IPS-NIHi11 (cell line): Measurements from ENCODE around the gene NLN.
"Not testable (repeated sequence)": the region's sequence is repeated elsewhere in the genome, so short reads cannot be mapped to it uniquely, and the experiment has no call there.

Source experiments
- DNase-seq: peaks from one replicate; pipeline ENCODE4 v3.0.0; 2012; ENCODE audit warnings: mixed read lengths, low spot score

Gene NLN

GRCh38 chr5:65721720-65722574 is at the start of gene NLN, which contains the start of gene SGTB:
NLN (plus strand) TSS chr5:65722205; CDS start chr5:65722374, 169 bp downstream.
SGTB (minus strand) TSS chr5:65722109; CDS start chr5:65720807, 1,302 bp downstream.
- DNase-seq, result peak; percentile 97

DNA sequence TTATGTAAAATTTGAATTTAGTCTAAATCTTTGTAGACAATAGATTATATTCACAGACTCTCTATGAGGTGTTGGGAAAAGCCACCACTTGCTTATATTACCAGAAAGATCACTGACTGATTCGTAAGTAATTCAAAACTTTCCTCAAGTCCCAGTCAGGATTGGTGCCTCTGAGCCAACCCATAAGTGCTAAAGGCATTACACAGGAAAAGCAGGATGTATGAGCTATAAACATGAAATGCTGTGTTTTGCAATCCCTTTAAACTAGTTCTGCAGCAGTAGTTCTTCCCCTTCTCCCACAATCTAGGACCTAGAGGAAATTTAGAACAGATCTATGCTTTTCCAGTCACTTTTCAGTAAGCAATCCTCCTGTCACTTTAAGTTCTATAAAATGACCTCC is 49.2 kb upstream of the NLN start:
- DNase-seq, result no peak

GRCh38 chr5:65674749-65675148 is 47.3 kb upstream of the NLN start:
- no peak for DNase-seq

GRCh38 chr5:65676056-65676455 is 45.9 kb upstream of the NLN start:
- DNase-seq, result not testable (repeated sequence)

GRCh38 chr5:65682148-65682547 is 39.9 kb upstream of the NLN start:
- DNase-seq, result no peak

GRCh38 chr5:65693121-65693520 is 28.9 kb upstream of the NLN start:
- DNase-seq, result no peak

DNA sequence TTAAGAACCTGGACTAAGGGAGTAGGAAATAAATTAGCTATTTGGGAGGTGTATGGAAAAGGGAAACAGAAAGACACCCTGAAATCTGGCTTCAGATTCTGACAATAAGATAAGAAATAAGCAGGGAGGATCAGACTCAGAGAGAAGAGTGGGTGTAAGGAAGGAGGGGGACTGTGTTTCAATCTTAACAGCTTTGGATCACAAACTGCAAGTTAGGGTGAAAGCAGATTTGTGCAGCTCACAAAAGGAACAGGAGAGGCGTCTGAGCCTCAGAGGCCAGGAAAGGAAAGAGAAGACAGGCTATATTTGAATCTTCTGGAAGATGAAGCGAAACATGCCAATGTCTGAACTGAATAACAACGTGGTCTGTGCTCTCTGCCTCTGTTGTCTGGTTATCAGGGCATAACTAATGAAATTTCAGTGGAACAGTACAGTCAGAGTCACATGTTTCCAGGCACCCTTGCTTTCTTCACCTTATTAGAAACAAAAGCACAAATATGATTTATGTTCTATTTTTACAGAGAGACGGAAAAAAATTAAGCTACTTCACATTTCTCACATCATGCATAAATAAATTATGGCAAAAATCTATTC is 26.7 kb upstream of the NLN start:
- no peak for DNase-seq

DNA sequence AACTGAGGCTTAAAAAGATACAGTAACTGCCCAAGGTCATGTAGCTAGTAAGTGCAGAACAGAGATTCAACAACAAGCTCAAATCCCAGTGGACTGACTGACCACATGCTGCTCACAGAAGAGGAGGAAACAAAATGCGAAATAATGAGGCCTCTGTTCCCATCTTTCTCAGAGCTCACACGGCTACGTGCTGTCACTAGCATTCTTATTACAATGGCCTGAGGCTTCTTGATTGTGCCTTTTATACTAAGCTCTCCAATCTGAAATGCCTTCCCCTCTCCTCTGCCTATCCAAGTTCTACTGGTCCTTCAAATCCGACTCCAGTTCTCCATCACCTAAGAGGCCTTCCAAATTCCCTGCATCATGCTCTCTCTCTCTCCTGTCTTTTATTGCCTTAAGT is 26.1 kb upstream of the NLN start:
- no peak for DNase-seq

GRCh38 chr5:65696892-65697291 is 25.1 kb upstream of the NLN start:
- DNase-seq, result no peak

- no peak for DNase-seq
Observed at GRCh38 chr5:65699338-65699737, 22.7 kb upstream of the NLN start.

DNA sequence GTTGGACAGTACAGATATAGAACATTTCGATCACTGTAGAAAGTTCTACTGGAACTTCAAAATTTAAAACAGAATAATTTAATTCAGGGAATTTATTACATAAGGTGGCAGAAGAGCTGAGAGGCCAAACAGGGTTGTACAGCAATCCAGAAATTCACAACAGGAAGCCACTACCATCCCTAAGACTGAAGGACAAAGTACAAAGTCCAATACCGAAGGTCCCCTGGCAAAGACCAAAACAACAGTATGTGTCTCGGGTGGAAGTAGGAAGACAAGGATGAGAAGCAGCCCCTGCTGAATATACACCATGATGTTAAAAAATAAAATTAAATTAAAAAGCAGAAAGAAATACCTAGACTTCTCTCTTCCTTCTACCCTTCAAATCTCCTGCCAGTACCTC is 20.0 kb upstream of the NLN start:
- DNase-seq, result no peak

- no peak for DNase-seq
Observed at GRCh38 chr5:65704621-65705239, 17.3 kb upstream of the NLN start.

DNA sequence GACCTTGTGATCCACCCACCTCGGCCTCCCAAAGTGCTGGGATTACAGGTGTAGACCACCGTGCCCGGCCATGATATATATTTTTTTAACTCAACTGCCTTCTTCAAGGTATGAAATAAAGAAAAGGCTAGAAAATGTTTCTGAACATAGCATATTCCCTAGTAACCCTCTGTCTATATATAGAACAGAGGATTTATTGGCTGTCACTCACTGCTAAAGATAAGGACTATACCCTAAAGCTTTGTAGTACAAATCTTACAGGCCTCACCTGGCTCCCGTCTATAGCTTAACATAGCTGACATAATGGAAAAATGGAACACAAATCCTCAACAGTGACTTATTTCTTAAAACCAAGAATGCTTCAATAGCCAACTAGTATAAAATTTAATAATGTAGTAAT is 14.3 kb upstream of the NLN start:
- no peak for DNase-seq

DNA sequence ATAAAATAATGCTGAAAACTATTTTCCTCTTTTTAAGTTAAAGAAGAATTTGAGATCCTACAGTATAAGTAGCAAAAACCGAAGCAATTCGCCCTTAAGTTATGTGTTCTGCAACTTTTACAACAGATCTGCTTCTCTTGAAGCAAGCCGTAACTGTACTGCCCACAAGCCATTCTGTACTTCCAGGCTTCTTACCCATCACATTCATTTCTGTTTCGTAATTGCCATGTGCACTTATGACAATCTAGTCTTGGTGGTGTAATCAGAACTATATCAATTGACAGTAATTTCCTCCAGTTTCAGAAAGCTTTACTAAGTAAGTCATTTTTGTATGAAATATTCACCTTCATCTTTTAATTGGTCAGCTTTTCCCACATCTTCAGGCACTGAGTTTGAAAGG is 13.9 kb upstream of the NLN start:
- DNase-seq, result no peak

DNA sequence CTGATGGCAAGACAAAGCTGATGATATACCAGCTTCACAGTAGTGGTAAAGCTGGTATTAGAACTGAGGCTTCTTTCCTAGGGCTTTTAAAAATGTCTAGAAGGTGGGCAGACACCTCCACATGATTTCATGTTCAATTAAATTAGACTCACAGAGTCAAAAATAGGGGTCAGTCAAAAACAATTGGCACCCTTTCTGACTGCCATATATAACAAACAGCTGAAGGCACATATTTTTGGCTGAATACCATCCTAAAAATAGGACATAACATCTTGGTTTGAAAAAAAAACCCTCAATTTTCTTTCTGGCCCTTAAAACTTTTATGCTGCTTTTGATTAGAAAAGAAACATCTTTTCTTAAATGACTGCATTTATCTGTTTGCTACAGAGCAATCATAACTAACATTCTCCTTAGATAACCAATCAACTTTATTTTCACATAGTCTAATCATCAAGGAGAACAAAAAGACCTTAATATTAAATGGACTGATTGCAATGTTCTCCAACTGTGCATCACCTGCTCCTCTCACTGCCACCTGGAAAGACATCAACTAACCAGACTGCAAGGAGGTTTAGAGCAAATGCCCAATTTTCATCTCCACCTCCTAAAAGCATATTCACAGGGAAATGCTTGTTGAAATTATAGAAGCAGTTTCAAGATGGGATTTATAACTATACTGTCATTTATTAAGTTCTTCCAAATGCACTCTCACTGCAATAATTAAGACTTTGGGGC is 3.3 kb upstream of the NLN start:
- no peak for DNase-seq

DNA sequence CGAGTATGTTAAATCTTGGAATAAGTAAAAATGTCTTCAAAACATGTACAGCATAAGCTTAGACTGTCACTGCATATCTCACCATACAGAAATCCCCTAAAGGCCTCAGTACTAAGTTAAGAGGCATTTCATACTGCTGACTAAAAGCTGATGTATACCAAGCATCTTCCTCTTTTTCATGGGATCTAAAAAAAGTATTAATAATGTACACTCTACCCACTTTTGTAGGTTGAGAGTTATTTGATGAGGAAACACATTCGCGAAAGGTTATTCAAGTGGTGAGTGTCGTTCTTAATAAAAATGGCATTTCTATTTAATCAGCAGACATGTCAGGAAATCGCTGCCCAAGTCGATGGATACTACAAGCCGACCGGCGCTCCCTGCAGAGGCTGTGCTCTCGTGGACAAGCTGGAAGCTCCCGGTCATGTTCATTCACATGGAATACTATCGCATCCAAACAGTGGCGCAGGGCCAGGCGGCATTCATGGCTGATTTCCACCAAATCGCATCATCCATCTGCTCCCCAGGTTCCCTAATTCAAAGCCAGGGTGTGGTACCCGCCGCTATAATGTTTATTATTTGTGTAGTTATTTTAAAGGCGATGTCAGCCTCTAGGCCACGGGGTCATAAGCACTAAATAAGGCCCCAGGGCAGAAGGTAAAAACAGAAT is 820 bp upstream of the NLN start:
- DNase-seq, result peak; percentile 42

DNA sequence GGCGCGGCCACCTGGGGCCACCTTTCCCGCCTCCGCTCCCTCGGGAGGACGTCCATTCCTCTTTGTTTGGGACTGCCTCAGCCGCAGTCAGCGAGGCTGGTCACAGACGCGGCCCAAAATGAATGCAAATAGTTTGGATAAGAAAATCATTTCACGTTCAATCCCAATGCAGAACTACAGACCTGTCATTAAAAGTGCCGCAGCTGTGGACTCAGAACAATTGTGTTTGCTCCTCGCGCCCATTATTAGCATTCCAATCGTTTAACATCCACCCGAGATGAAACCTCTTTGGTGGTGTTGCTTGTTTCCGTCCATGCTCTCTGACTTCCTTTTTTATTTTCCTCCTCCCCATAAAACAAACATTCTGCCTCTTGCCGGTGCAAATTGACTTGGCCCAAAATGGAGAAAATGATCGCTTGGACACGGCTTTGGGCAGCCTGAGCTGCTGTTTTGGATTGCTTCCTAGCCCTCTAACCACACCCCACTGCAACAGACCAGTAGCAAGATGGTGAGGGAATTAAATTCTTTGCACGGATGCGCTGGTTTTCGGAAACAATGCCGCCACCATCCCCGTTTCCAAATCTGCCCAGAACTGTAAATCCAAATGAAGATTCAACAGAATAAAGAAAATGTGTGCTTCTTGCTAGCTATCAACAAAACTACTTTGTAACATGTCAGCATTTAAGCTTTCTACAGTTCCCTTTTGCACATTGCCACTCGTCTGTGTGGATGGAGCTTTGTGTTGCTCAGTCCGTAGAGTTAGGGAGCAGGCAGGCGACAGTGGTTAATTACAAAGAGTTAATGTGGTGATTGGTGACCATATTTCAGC is 784 bp downstream of the NLN start:
- peak; percentile 47 for DNase-seq

- DNase-seq, result no peak
Observed at GRCh38 chr5:65727491-65728156, 5.6 kb downstream of the NLN start.

- DNase-seq, result no peak
Observed at GRCh38 chr5:65728218-65728617, 6.2 kb downstream of the NLN start.

GRCh38 chr5:65730910-65731309 is 8.9 kb downstream of the NLN start:
- no peak for DNase-seq
